ENCODE results near the gene RHOT1.
A peak's percentile ranks its signal among the peaks of the same experiment; 100 is the strongest.
"Not testable (repeated sequence)": the region's sequence is repeated elsewhere in the genome, so short reads cannot be mapped to it uniquely, and the experiment has no call there.

Gene RHOT1

GRCh38 chr17:32259586-32259985 is 117.3 kb downstream of the RHOT1 start:
- Histone ChIP-seq H3K27me3 (ENCODE audit: control insufficient read depth, insufficient read depth, low read length) (no peaks in the 10 kb centered on the region), H3K27ac (ENCODE audit: low read depth, low read length) (no peak overlapping the region), H3K36me3 (ENCODE audit: control insufficient read depth, insufficient read depth, low read length) (no peaks in the 10 kb centered on the region), H3K4me3 (ENCODE audit: low read length) (no peak overlapping the region), H3K4me1 (ENCODE audit: control insufficient read depth, insufficient read depth, low read length) (no peaks in the 10 kb centered on the region), H3K9ac (ENCODE audit: low read length) (no peak overlapping the region)

- Histone ChIP-seq H3K36me3 (ENCODE audit: control insufficient read depth, insufficient read depth, low read length) (no peaks in the 10 kb centered on the region), H3K4me3 (ENCODE audit: low read length) (no peak overlapping the region), H3K9ac (ENCODE audit: low read length) (no peak overlapping the region), H3K4me1 (ENCODE audit: control insufficient read depth, insufficient read depth, low read length) (no peaks in the 10 kb centered on the region), H3K27me3 (ENCODE audit: control insufficient read depth, insufficient read depth, low read length) (no peaks in the 10 kb centered on the region), H3K27ac (ENCODE audit: low read depth, low read length) (no peak overlapping the region)
These were observed 119.1 kb downstream of the RHOT1 start for GRCh38 chr17:32261417-32261736.

- Histone ChIP-seq H3K27me3 (ENCODE audit: control insufficient read depth, insufficient read depth, low read length) (peaks cover 3% of the 10 kb centered on the region), H3K27ac (ENCODE audit: low read depth, low read length) (no peak overlapping the region), H3K4me3 (ENCODE audit: low read length) (no peak overlapping the region), H3K36me3 (ENCODE audit: control insufficient read depth, insufficient read depth, low read length) (no peaks in the 10 kb centered on the region), H3K9ac (ENCODE audit: low read length) (no peak overlapping the region), H3K4me1 (ENCODE audit: control insufficient read depth, insufficient read depth, low read length) (no peaks in the 10 kb centered on the region)
These were observed 119.7 kb downstream of the RHOT1 start for GRCh38 chr17:32261936-32262510.

- not testable (repeated sequence) for H3K27ac ChIP-seq (ENCODE audit: low read depth, low read length); H3K4me1 ChIP-seq (ENCODE audit: control insufficient read depth, insufficient read depth, low read length); H3K27me3 ChIP-seq (ENCODE audit: control insufficient read depth, insufficient read depth, low read length); H3K36me3 ChIP-seq (ENCODE audit: control insufficient read depth, insufficient read depth, low read length); H3K4me3 ChIP-seq (ENCODE audit: low read length); H3K9ac ChIP-seq (ENCODE audit: low read length)
These were observed 121.2 kb downstream of the RHOT1 start for GRCh38 chr17:32263515-32263914.

GRCh38 chr17:32264140-32264799 is 122.0 kb downstream of the RHOT1 start:
- Histone ChIP-seq H3K27me3 (ENCODE audit: control insufficient read depth, insufficient read depth, low read length) (peaks cover 9% of the 10 kb centered on the region), H3K9ac (ENCODE audit: low read length) (no peak overlapping the region), H3K4me1 (ENCODE audit: control insufficient read depth, insufficient read depth, low read length) (no peaks in the 10 kb centered on the region), H3K4me3 (ENCODE audit: low read length) (no peak overlapping the region), H3K27ac (ENCODE audit: low read depth, low read length) (no peak overlapping the region), H3K36me3 (ENCODE audit: control insufficient read depth, insufficient read depth, low read length) (no peaks in the 10 kb centered on the region)

GRCh38 chr17:32264823-32265191 is 122.5 kb downstream of the RHOT1 start:
- H3K4me3 ChIP-seq (ENCODE audit: low read length): peak overlapping the region; percentile 58
- H3K4me1 ChIP-seq (ENCODE audit: control insufficient read depth, insufficient read depth, low read length): no peaks in the 10 kb centered on the region
- H3K36me3 ChIP-seq (ENCODE audit: control insufficient read depth, insufficient read depth, low read length): no peaks in the 10 kb centered on the region
- H3K9ac ChIP-seq (ENCODE audit: low read length): no peak overlapping the region
- H3K27me3 ChIP-seq (ENCODE audit: control insufficient read depth, insufficient read depth, low read length): peaks cover 9% of the 10 kb centered on the region
- no peak overlapping the region for H3K27ac ChIP-seq (ENCODE audit: low read depth, low read length)

GRCh38 chr17:32265192-32265923 is 123.1 kb downstream of the RHOT1 start, which contains the start of gene RHBDL3:
TSS of gene RHBDL3 (plus strand) at chr17:32265832. CDS start at chr17:32266190, 358 bp downstream.
- Histone ChIP-seq H3K9ac (ENCODE audit: low read length) (no peak within 1 kb of the TSS), H3K27ac (ENCODE audit: low read depth, low read length) (no peak within 1 kb of the TSS), H3K27me3 (ENCODE audit: control insufficient read depth, insufficient read depth, low read length) (peaks cover 12% of the 10 kb centered on the region), H3K4me3 (ENCODE audit: low read length) (peak within 1 kb of the TSS; percentile 62), H3K4me1 (ENCODE audit: control insufficient read depth, insufficient read depth, low read length) (no peaks in the 10 kb centered on the region), H3K36me3 (ENCODE audit: control insufficient read depth, insufficient read depth, low read length) (no peaks in the 10 kb centered on the region)

- Histone ChIP-seq H3K36me3 (ENCODE audit: control insufficient read depth, insufficient read depth, low read length) (no peaks in the 10 kb centered on the region), H3K9ac (ENCODE audit: low read length) (no peak overlapping the region), H3K4me1 (ENCODE audit: control insufficient read depth, insufficient read depth, low read length) (no peaks in the 10 kb centered on the region), H3K27ac (ENCODE audit: low read depth, low read length) (no peak overlapping the region), H3K4me3 (ENCODE audit: low read length) (peak overlapping the region; percentile 62), H3K27me3 (ENCODE audit: control insufficient read depth, insufficient read depth, low read length) (peaks cover 15% of the 10 kb centered on the region)
These were observed 123.7 kb downstream of the RHOT1 start for GRCh38 chr17:32266051-32266388.

GRCh38 chr17:32266389-32267301 is 124.3 kb downstream of the RHOT1 start:
- Histone ChIP-seq H3K27me3 (ENCODE audit: control insufficient read depth, insufficient read depth, low read length) (peaks cover 15% of the 10 kb centered on the region), H3K36me3 (ENCODE audit: control insufficient read depth, insufficient read depth, low read length) (no peaks in the 10 kb centered on the region), H3K9ac (ENCODE audit: low read length) (no peak overlapping the region), H3K4me1 (ENCODE audit: control insufficient read depth, insufficient read depth, low read length) (no peaks in the 10 kb centered on the region), H3K27ac (ENCODE audit: low read depth, low read length) (no peak overlapping the region), H3K4me3 (ENCODE audit: low read length) (peak overlapping the region; percentile 62)

- H3K27me3 ChIP-seq (ENCODE audit: control insufficient read depth, insufficient read depth, low read length): peaks cover 15% of the 10 kb centered on the region
These were observed 125.4 kb downstream of the RHOT1 start for GRCh38 chr17:32267690-32268205.

GRCh38 chr17:32268734-32269288 is 126.5 kb downstream of the RHOT1 start:
- no peak overlapping the region for H3K9ac ChIP-seq (ENCODE audit: low read length)
- H3K27ac ChIP-seq (ENCODE audit: low read depth, low read length): no peak overlapping the region
- H3K4me3 ChIP-seq (ENCODE audit: low read length): no peak overlapping the region
- peaks cover 15% of the 10 kb centered on the region for H3K27me3 ChIP-seq (ENCODE audit: control insufficient read depth, insufficient read depth, low read length)
- H3K4me1 ChIP-seq (ENCODE audit: control insufficient read depth, insufficient read depth, low read length): no peaks in the 10 kb centered on the region
- no peaks in the 10 kb centered on the region for H3K36me3 ChIP-seq (ENCODE audit: control insufficient read depth, insufficient read depth, low read length)

More at GRCh38 chr17:32267690-32268205, 125.4 kb downstream of the RHOT1 start:
- Histone ChIP-seq H3K9ac (ENCODE audit: low read length) (no peak overlapping the region), H3K4me3 (ENCODE audit: low read length) (no peak overlapping the region), H3K27ac (ENCODE audit: low read depth, low read length) (no peak overlapping the region), H3K36me3 (ENCODE audit: control insufficient read depth, insufficient read depth, low read length) (no peaks in the 10 kb centered on the region), H3K4me1 (ENCODE audit: control insufficient read depth, insufficient read depth, low read length) (no peaks in the 10 kb centered on the region)

- no peaks in the 10 kb centered on the region for H3K4me1 ChIP-seq (ENCODE audit: control insufficient read depth, insufficient read depth, low read length)
- no peak overlapping the region for H3K4me3 ChIP-seq (ENCODE audit: low read length)
- H3K36me3 ChIP-seq (ENCODE audit: control insufficient read depth, insufficient read depth, low read length): no peaks in the 10 kb centered on the region
- H3K9ac ChIP-seq (ENCODE audit: low read length): no peak overlapping the region
- H3K27me3 ChIP-seq (ENCODE audit: control insufficient read depth, insufficient read depth, low read length): peaks cover 15% of the 10 kb centered on the region
- H3K27ac ChIP-seq (ENCODE audit: low read depth, low read length): no peak overlapping the region
These were observed 127.1 kb downstream of the RHOT1 start for GRCh38 chr17:32269377-32269776.
